Sigmoid colon (tissue), 7 donors: Measurements from ENCODE around the gene MCFD2. TPM values are rescaled to one million over a fixed set of nuclear protein-coding genes. Genes with fewer than 3 reads are reported as not detected.

Source experiments
- DNase-seq: peaks from one replicate; pipeline ENCODE4 v3.0.0-alpha.2; 2019
- H3K27ac ChIP-seq, 4 donors: fragments of 200-600 bp; sonication (generic); one replicate each; pipeline ENCODE4 v1.5.1; 2016 to 2019; ENCODE audit warnings: mild to moderate bottlenecking in 1 of 4
- H3K27me3 ChIP-seq, 3 donors: fragments of 200-600 bp; sonication (generic); one replicate each; pipeline ENCODE4 v1.5.1; 2019; ENCODE audit warnings: mild to moderate bottlenecking in 1 of 3
- H3K36me3 ChIP-seq, 4 donors: fragments of 200-600 bp; sonication (generic); one replicate each; pipeline ENCODE4 v1.5.1; 2016 to 2019
- H3K4me1 ChIP-seq, 4 donors: fragments of 200-600 bp; sonication (generic); one replicate each; pipeline ENCODE4 v1.5.1; 2017 to 2019
- H3K4me3 ChIP-seq, 4 donors: fragments of 200-600 bp; sonication (generic); one replicate each; pipeline ENCODE4 v1.5.1; 2017 to 2019; ENCODE audit warnings: mild to moderate bottlenecking in 2 of 4, moderate library complexity in 1 of 4
- H3K9me3 ChIP-seq, 4 donors: fragments of 200-600 bp in 3 of 4; sonication (generic) in 3 of 4; one replicate each; pipeline versions ENCODE4 v1.5.1 to v1.6.1; 2013 to 2019
- EP300 ChIP-seq, 4 donors: sonication (generic); formaldehyde crosslinking; IDR thresholded peaks; one replicate each; pipeline ENCODE4 v1.6.1; 2017; ENCODE audit warnings: antibody characterized with exemption in 4 of 4
- POLR2A ChIP-seq, 2 donors: fragments of 450-650 bp; IDR thresholded peaks; one replicate each; pipeline ENCODE4 v1.6.1; 2016; ENCODE audit warnings: antibody characterized with exemption in 2 of 2, mild to moderate bottlenecking in 2 of 2, moderate library complexity in 2 of 2
- POLR2AphosphoS5 ChIP-seq, 4 donors: sonication (generic); formaldehyde crosslinking; IDR thresholded peaks; one replicate each; pipeline ENCODE4 v1.6.1; 2017; ENCODE audit warnings: antibody characterized with exemption in 4 of 4
- WGBS, 2 donors: extraction: QIAGEN DNeasy Blood & Tissue Kit; methylation state at CpG; one replicate each; pipeline ENCODE4 v1.1.7; 2013; 5-methylcytosine and 5-hydroxymethylcytosine counted together
- intact Hi-C: fragments of 100-400 bp; cut with DNase I; formaldehyde crosslinking; loops from one replicate; pipeline ENCODE4 v1.15.1; 2023
- polyA plus RNA-seq, 3 donors: library from polyadenylated mRNA; stranded (reverse); fragments of 200-250 nt; gene quantifications; one replicate each; pipeline ENCODE4 v1.2.3, GENCODE V29; 2013
- total RNA-seq, 4 donors: library from RNA; depleted of rRNA; stranded (reverse); fragments of >200 nt; gene quantifications; one replicate each; pipeline ENCODE4 v1.1.0, GENCODE V29; 2016
- TF ChIP-seq, protein P1 (sequence below), 4 experiments: fragments of 450-650 bp in 3 of 4; fragments of 200-600 bp in 1 of 4; IDR thresholded peaks; one replicate each; pipeline ENCODE4 v1.5.1; 2016 to 2019; ENCODE audit warnings: antibody characterized with exemption in 4 of 4, mild to moderate bottlenecking in 3 of 4, moderate library complexity in 2 of 4
- donor health status: healthy with polysubstance abuse.
- donor health status: Bipolar disorder and iron deficiency.
- donor health status: healthy.

Gene MCFD2
- total RNA-seq (10 to 100 TPM; 50.1 to 75.7 (median 68.6) TPM), polyA plus RNA-seq (10 to 100 TPM; 13.4 to 31.6 (median 15.6) TPM)

DNA sequence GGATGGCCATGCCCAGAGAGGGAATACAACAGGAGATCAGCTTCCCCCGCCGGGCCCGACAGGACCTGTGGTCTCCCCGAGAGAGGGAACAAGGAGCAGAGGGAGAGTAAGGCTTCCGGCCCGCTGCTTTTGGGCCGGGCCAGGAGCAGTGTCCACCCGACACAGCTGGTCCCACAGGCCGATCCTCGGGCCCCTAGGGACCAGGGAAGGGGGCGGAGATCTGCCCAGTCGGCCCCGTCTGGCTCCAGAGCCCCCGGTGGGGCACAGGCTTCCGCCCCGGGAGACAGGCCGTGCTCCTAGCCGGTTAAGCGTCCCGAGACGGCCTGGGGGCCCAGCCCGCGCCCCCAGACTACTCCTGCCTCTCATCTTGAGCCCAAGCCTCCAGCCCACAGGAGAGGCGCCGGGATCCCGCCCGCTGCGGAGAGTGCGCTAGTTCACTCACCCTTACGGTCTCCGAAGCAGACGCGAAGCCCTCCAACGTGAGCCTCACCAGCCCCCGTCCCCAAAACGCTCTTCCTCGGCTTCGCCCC is at the start of gene MCFD2:
Gene MCFD2 (minus strand): TSS at position 526 of the 530 bp plus-strand sequence. CDS start 6,635 bp downstream, outside the sequence.
- TF ChIP-seq POLR2AphosphoS5 (IDR thresholded peaks at IDR 0.05) (no peak), POLR2A (IDR thresholded peaks at IDR 0.05) (peak in 1 of 2 donors; percentile 25)
- intact Hi-C loops: no loop called here
- 0 to 1% methylated on average over 37 to 38 of the region's 38 CpGs for WGBS, 2 donors

DNA sequence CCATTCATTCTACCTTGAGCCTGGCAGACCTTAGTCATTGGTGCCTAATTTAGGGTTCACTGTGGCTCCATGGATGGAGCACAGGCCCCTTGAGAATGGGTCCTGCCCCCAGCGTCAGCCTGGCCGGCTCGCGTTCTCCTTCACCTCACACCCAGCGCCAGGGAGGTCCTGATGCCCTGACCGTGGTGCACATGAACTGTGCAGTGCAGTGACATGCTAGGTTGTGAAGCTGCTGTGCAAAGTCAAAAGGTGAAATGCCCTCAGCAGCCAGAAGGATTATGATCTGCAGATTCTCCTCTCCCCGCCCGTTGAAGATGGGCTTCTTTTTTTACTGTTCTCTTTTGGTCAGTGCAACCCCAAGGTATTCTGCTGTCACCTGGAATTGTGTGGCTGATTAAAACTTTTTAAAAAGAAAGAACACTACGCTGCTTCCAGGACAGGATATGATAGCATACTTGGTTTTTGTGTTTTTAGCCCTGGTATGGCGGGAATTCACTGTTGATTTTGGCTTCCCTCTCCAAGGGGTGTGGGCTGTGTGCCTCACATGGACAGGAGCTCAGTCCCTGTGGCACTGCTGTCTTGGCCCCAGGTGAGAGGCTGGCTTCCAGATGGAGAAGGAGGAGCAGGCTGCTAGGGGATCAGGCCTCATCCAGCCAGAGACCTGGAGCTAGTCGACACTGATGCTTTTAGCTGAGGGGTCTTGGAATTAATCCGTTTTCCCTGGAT is 49.4 kb upstream of the MCFD2 start:
- Histone ChIP-seq H3K27me3 (no peaks in the 10 kb centered on the region), H3K9me3 (no peaks in the 10 kb centered on the region), H3K27ac (peak overlapping the region in 2 of 4 donors; percentile 43 to 66), H3K4me3 (no peak overlapping the region), H3K4me1 (peaks cover 0 to 27% (median 26%) of the 10 kb centered on the region in 4 donors), H3K36me3 (peaks cover 0 to 10% (median 0%) of the 10 kb centered on the region in 4 donors)
- WGBS, 2 donors: 84 to 89% methylated on average over 12 of the region's 12 CpGs
- TF ChIP-seq POLR2A (IDR thresholded peaks at IDR 0.05): no peak
- no peak for TF ChIP-seq EP300 (IDR thresholded peaks at IDR 0.05)
- TF ChIP-seq POLR2AphosphoS5 (IDR thresholded peaks at IDR 0.05): no peak
- TF ChIP-seq, protein P1, sequence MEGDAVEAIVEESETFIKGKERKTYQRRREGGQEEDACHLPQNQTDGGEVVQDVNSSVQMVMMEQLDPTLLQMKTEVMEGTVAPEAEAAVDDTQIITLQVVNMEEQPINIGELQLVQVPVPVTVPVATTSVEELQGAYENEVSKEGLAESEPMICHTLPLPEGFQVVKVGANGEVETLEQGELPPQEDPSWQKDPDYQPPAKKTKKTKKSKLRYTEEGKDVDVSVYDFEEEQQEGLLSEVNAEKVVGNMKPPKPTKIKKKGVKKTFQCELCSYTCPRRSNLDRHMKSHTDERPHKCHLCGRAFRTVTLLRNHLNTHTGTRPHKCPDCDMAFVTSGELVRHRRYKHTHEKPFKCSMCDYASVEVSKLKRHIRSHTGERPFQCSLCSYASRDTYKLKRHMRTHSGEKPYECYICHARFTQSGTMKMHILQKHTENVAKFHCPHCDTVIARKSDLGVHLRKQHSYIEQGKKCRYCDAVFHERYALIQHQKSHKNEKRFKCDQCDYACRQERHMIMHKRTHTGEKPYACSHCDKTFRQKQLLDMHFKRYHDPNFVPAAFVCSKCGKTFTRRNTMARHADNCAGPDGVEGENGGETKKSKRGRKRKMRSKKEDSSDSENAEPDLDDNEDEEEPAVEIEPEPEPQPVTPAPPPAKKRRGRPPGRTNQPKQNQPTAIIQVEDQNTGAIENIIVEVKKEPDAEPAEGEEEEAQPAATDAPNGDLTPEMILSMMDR (IDR thresholded peaks at IDR 0.05): no peak
- intact Hi-C loops: no loop called here
- DNase-seq: no peak

More for the DNA sequence above, at the start of gene MCFD2:
- H3K36me3 ChIP-seq: peaks cover 0 to 10% (median 5%) of the 10 kb centered on the region in 4 donors
- no peaks in the 10 kb centered on the region for H3K9me3 ChIP-seq
- H3K4me3 ChIP-seq: peak within 1 kb of the TSS; percentile 95 to 99 (median 99)
- H3K4me1 ChIP-seq: peaks cover 0 to 38% (median 26%) of the 10 kb centered on the region in 4 donors
- peak within 1 kb of the TSS; percentile 94 to 98 (median 97) for H3K27ac ChIP-seq
- DNase-seq: peak; percentile 81
- H3K27me3 ChIP-seq: no peaks in the 10 kb centered on the region

DNA sequence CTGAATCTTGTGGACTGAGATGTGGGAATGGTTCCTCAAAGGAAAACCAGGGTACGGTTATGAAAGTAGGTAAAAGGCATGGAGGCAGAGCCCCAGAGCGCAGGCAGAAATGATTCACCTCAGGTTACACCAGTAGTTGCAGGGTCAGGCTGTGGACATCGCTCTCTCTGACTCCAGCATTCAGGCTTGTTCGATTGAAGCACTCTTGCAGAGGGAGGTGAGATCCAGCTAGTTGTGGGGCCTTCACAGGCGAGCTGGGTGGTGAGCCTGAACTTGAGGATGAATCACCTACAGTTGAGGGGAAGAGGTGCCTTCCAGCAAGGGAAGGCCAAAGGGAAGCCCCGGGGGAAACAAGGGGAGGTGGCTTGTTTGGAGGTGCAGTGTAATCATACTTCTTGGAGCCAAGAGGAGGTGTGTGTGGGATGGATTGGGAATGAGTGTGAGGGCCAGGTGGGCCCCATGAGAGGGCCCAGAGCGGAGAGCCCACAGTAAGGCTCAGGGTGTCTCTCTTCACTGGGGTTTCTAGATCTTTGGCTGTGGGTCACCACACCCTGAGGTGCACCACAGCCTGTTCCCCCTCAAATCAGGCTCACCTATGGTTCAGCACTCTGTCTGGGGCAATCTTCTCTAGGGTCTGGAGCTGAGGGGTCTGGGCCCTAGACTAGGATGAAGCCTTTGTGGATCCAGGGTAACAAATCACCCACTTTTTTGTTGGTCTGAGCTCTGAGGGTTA is 48.5 kb upstream of the MCFD2 start:
- Histone ChIP-seq H3K4me3 (no peak overlapping the region), H3K36me3 (peaks cover 0 to 15% (median 2%) of the 10 kb centered on the region in 4 donors), H3K27me3 (no peaks in the 10 kb centered on the region), H3K27ac (peak overlapping the region in 2 of 4 donors; percentile 43 to 66), H3K9me3 (no peaks in the 10 kb centered on the region), H3K4me1 (peaks cover 0 to 26% (median 23%) of the 10 kb centered on the region in 4 donors)
- no peak for DNase-seq
- 93 to 95% methylated on average over 7 of the region's 7 CpGs for WGBS, 2 donors
- intact Hi-C loops: no loop called here
- TF ChIP-seq, protein P1 (IDR thresholded peaks at IDR 0.05): no peak
- TF ChIP-seq EP300 (IDR thresholded peaks at IDR 0.05) (no peak), POLR2A (IDR thresholded peaks at IDR 0.05) (no peak), POLR2AphosphoS5 (IDR thresholded peaks at IDR 0.05) (no peak)

DNA sequence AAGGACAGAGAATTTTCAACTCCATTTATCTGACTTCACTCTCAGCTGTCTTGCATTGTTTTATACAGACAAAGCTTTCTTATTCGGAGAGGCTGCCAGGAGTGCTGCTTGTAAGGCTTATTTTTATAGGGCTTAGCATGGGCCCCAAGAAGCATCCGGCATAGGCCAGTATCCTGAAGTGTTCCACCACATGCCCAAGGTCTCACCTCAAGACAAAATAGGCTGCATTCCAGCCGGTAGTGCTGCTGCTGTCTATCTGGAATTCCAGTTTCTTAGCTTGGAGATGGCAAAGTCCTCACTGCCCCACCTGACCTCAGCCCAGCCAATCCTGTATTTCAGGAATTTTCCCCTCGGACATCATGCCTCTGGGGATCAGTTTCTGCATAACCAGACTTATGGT is 47.6 kb upstream of the MCFD2 start:
- Histone ChIP-seq H3K36me3 (peaks cover 0 to 23% (median 8%) of the 10 kb centered on the region in 4 donors), H3K4me3 (no peak overlapping the region), H3K27me3 (no peaks in the 10 kb centered on the region), H3K27ac (peak overlapping the region in 3 of 4 donors; percentile 4 to 66 (median 49)), H3K9me3 (no peaks in the 10 kb centered on the region), H3K4me1 (peaks cover 0 to 19% (median 19%) of the 10 kb centered on the region in 4 donors)
- 90 to 91% methylated on average over 4 of the region's 4 CpGs for WGBS, 2 donors
- intact Hi-C loops: no loop called here
- DNase-seq: no peak
- TF ChIP-seq POLR2A (IDR thresholded peaks at IDR 0.05) (no peak), POLR2AphosphoS5 (IDR thresholded peaks at IDR 0.05) (no peak)

DNA sequence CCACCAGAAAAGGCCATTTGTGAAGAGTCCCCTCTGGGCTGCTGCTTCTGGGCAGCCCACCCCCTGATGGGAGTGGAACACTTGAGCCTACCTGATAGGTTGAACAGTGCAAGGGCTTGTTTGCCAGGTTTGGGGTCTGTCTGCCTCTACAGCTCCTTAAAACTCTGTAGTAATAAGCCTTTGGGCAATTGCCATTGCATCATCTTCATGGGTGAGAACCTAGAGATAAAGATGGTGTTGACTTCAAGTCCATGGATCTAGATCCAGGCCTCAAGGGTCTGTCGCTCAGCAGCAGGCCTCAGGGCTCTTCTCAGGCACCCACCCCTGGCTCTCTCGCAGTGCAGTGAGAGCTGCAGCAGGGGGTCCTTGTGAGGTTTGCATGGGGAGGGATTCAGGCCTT is 47.1 kb upstream of the MCFD2 start:
- H3K27me3 ChIP-seq: no peaks in the 10 kb centered on the region

More for the DNA sequence above, 47.1 kb upstream of the MCFD2 start:
- intact Hi-C loops: no loop called here
- DNase-seq: no peak
- H3K27ac ChIP-seq: peak overlapping the region in 3 of 4 donors; percentile 4 to 66 (median 49)
- H3K9me3 ChIP-seq: no peaks in the 10 kb centered on the region
- H3K36me3 ChIP-seq: peaks cover 0 to 27% (median 12%) of the 10 kb centered on the region in 4 donors
- WGBS, 2 donors: 98 to 99% methylated on average over 2 of the region's 2 CpGs
- H3K4me3 ChIP-seq: no peak overlapping the region
- peaks cover 0 to 15% (median 15%) of the 10 kb centered on the region in 4 donors for H3K4me1 ChIP-seq
- TF ChIP-seq POLR2AphosphoS5 (IDR thresholded peaks at IDR 0.05) (no peak), POLR2A (IDR thresholded peaks at IDR 0.05) (no peak), EP300 (IDR thresholded peaks at IDR 0.05) (no peak)
- TF ChIP-seq, protein P1 (IDR thresholded peaks at IDR 0.05): no peak
